ENCODE results near the gene PRKAG1.

GRCh38 chr12:49041036-49041880, 22.7 kb upstream of the PRKAG1 start:
- no peak for TF ChIP-seq SUZ12 (IDR thresholded peaks at IDR 0.05; ENCODE audit: extremely low read depth, insufficient read depth, insufficient read length)
- TF ChIP-seq ZNF274 (IDR thresholded peaks at IDR 0.05; ENCODE audit: low read depth, low read length) = no peak
- TF ChIP-seq YY1 (IDR thresholded peaks at IDR 0.05; ENCODE audit: insufficient read depth, insufficient read length) = no peak
